Measurements from ENCODE around the gene DOC2A.
A peak's percentile ranks its signal among the peaks of the same experiment; 100 is the strongest.

The DOC2A gene

GRCh38 chr16:30005341-30006094 is 5.3 kb downstream of the DOC2A start:
- Histone ChIP-seq H3K9ac (ENCODE audit: low read length) (no peak overlapping the region), H3K14ac (ENCODE audit: low read length in 2 of 2) (no peak overlapping the region), H3K4me3 (ENCODE audit: insufficient read depth in 1 of 2, low read depth in 1 of 2, low read length in 2 of 2) (no peak overlapping the region), H4K8ac (ENCODE audit: low read length) (no peak overlapping the region), H4K91ac (ENCODE audit: low read length) (no peak overlapping the region), H3K27ac (ENCODE audit: low read length, poor library complexity, severe bottlenecking) (no peak overlapping the region), H3K9me3 (ENCODE audit: control insufficient read depth, low read length) (no peaks in the 10 kb centered on the region), H3K18ac (ENCODE audit: low read depth in 1 of 2, low read length in 2 of 2) (no peak overlapping the region), H2BK120ac (ENCODE audit: low read depth, low read length) (no peak overlapping the region), H3K4me1 (ENCODE audit: control insufficient read depth, insufficient read depth, low read depth, low read length) (peaks cover 7% of the 10 kb centered on the region), H2BK15ac (ENCODE audit: low read depth, poor library complexity, severe bottlenecking) (no peak overlapping the region), H3K4me2 (ENCODE audit: low read length, poor library complexity, severe bottlenecking) (no peak overlapping the region), H3K79me1 (replicated peaks; ENCODE audit: low read length, poor library complexity, severe bottlenecking) (peaks cover 12% of the 10 kb centered on the region), H3K36me3 (ENCODE audit: control insufficient read depth in 1 of 2, insufficient read depth in 2 of 2, low read depth in 1 of 2, low read length in 2 of 2) (peaks cover 20 to 63% of the 10 kb centered on the region in 2 experiments), H2BK5ac (ENCODE audit: low read depth, low read length, poor library complexity, severe bottlenecking) (no peak overlapping the region), H2BK12ac (ENCODE audit: low read length in 2 of 2) (no peak overlapping the region), H2AFZ (ENCODE audit: low read depth, low read length) (no peak overlapping the region), H3K4ac (ENCODE audit: low read depth in 1 of 2, low read length in 2 of 2) (no peak overlapping the region), H2AK5ac (ENCODE audit: low read length, severe bottlenecking) (no peak overlapping the region), H3K27me3 (ENCODE audit: control insufficient read depth in 1 of 2, insufficient read depth in 1 of 2, low read length in 2 of 2) (peaks cover 17 to 34% of the 10 kb centered on the region in 2 experiments), H3K23ac (ENCODE audit: low read length in 2 of 2) (no peak overlapping the region)
- DNase-seq: peak; percentile 49
- WGBS: 83% methylated on average over 33 of the region's 35 CpGs

- H3K23ac ChIP-seq (ENCODE audit: low read length in 2 of 2): no peak overlapping the region
- no peak overlapping the region for H3K4ac ChIP-seq (ENCODE audit: low read depth in 1 of 2, low read length in 2 of 2)
- H3K79me1 ChIP-seq (replicated peaks; ENCODE audit: low read length, poor library complexity, severe bottlenecking): peaks cover 18% of the 10 kb centered on the region
- H3K18ac ChIP-seq (ENCODE audit: low read depth in 1 of 2, low read length in 2 of 2): no peak overlapping the region
- H2BK120ac ChIP-seq (ENCODE audit: low read depth, low read length): no peak overlapping the region
- H3K36me3 ChIP-seq (ENCODE audit: control insufficient read depth in 1 of 2, insufficient read depth in 2 of 2, low read depth in 1 of 2, low read length in 2 of 2): peaks cover 24 to 70% of the 10 kb centered on the region in 2 experiments
- H3K9ac ChIP-seq (ENCODE audit: low read length): no peak overlapping the region
- H2BK5ac ChIP-seq (ENCODE audit: low read depth, low read length, poor library complexity, severe bottlenecking): no peak overlapping the region
- DNase-seq: no peak
- H3K14ac ChIP-seq (ENCODE audit: low read length in 2 of 2): no peak overlapping the region
- no peak overlapping the region for H3K27ac ChIP-seq (ENCODE audit: low read length, poor library complexity, severe bottlenecking)
- H3K4me3 ChIP-seq (ENCODE audit: insufficient read depth in 1 of 2, low read depth in 1 of 2, low read length in 2 of 2): no peak overlapping the region
- no peak overlapping the region for H4K8ac ChIP-seq (ENCODE audit: low read length)
- H2AFZ ChIP-seq (ENCODE audit: low read depth, low read length): no peak overlapping the region
- H3K4me2 ChIP-seq (ENCODE audit: low read length, poor library complexity, severe bottlenecking): no peak overlapping the region
- WGBS: 77% methylated on average over 6 of the region's 11 CpGs
- no peak overlapping the region for H2AK5ac ChIP-seq (ENCODE audit: low read length, severe bottlenecking)
- no peaks in the 10 kb centered on the region for H3K9me3 ChIP-seq (ENCODE audit: control insufficient read depth, low read length)
- H2BK12ac ChIP-seq (ENCODE audit: low read length in 2 of 2): no peak overlapping the region
- H2BK15ac ChIP-seq (ENCODE audit: low read depth, poor library complexity, severe bottlenecking): no peak overlapping the region
- no peak overlapping the region for H4K91ac ChIP-seq (ENCODE audit: low read length)
- peaks cover 2% of the 10 kb centered on the region for H3K4me1 ChIP-seq (ENCODE audit: control insufficient read depth, insufficient read depth, low read depth, low read length)
- peaks cover 10 to 27% of the 10 kb centered on the region in 2 experiments for H3K27me3 ChIP-seq (ENCODE audit: control insufficient read depth in 1 of 2, insufficient read depth in 1 of 2, low read length in 2 of 2)
Observed at GRCh38 chr16:30004811-30005242, 6.0 kb downstream of the DOC2A start.

- H2AK5ac ChIP-seq (ENCODE audit: low read length, severe bottlenecking): no peak overlapping the region
- peaks cover 28 to 72% of the 10 kb centered on the region in 2 experiments for H3K36me3 ChIP-seq (ENCODE audit: control insufficient read depth in 1 of 2, insufficient read depth in 2 of 2, low read depth in 1 of 2, low read length in 2 of 2)
- peaks cover 2% of the 10 kb centered on the region for H3K4me1 ChIP-seq (ENCODE audit: control insufficient read depth, insufficient read depth, low read depth, low read length)
- H3K23ac ChIP-seq (ENCODE audit: low read length in 2 of 2): no peak overlapping the region
- no peak overlapping the region for H2BK15ac ChIP-seq (ENCODE audit: low read depth, poor library complexity, severe bottlenecking)
- H3K14ac ChIP-seq (ENCODE audit: low read length in 2 of 2): no peak overlapping the region
- peaks cover 21% of the 10 kb centered on the region for H3K79me1 ChIP-seq (replicated peaks; ENCODE audit: low read length, poor library complexity, severe bottlenecking)
- no peak overlapping the region for H4K91ac ChIP-seq (ENCODE audit: low read length)
- no peak for DNase-seq
- no peak overlapping the region for H3K4ac ChIP-seq (ENCODE audit: low read depth in 1 of 2, low read length in 2 of 2)
- H2BK120ac ChIP-seq (ENCODE audit: low read depth, low read length): no peak overlapping the region
- no peak overlapping the region for H3K4me2 ChIP-seq (ENCODE audit: low read length, poor library complexity, severe bottlenecking)
- H2BK5ac ChIP-seq (ENCODE audit: low read depth, low read length, poor library complexity, severe bottlenecking): no peak overlapping the region
- WGBS: 96% methylated on average over 19 of the region's 19 CpGs
- H3K27me3 ChIP-seq (ENCODE audit: control insufficient read depth in 1 of 2, insufficient read depth in 1 of 2, low read length in 2 of 2): peaks cover 5 to 23% of the 10 kb centered on the region in 2 experiments
- H4K8ac ChIP-seq (ENCODE audit: low read length): no peak overlapping the region
- no peak overlapping the region for H2BK12ac ChIP-seq (ENCODE audit: low read length in 2 of 2)
- H3K4me3 ChIP-seq (ENCODE audit: insufficient read depth in 1 of 2, low read depth in 1 of 2, low read length in 2 of 2): no peak overlapping the region
- no peak overlapping the region for H3K27ac ChIP-seq (ENCODE audit: low read length, poor library complexity, severe bottlenecking)
- H3K18ac ChIP-seq (ENCODE audit: low read depth in 1 of 2, low read length in 2 of 2): no peak overlapping the region
- no peaks in the 10 kb centered on the region for H3K9me3 ChIP-seq (ENCODE audit: control insufficient read depth, low read length)
- H2AFZ ChIP-seq (ENCODE audit: low read depth, low read length): no peak overlapping the region
- no peak overlapping the region for H3K9ac ChIP-seq (ENCODE audit: low read length)
Observed at GRCh38 chr16:30004424-30004776, 6.4 kb downstream of the DOC2A start.

GRCh38 chr16:30003670-30004423 is 7.0 kb downstream of the DOC2A start:
- DNase-seq: no peak
- no peak overlapping the region for H2AFZ ChIP-seq (ENCODE audit: low read depth, low read length)
- H3K18ac ChIP-seq (ENCODE audit: low read depth in 1 of 2, low read length in 2 of 2): no peak overlapping the region
- H3K79me1 ChIP-seq (replicated peaks; ENCODE audit: low read length, poor library complexity, severe bottlenecking): peaks cover 24% of the 10 kb centered on the region
- H3K4me1 ChIP-seq (ENCODE audit: control insufficient read depth, insufficient read depth, low read depth, low read length): peaks cover 2% of the 10 kb centered on the region
- H3K36me3 ChIP-seq (ENCODE audit: control insufficient read depth in 1 of 2, insufficient read depth in 2 of 2, low read depth in 1 of 2, low read length in 2 of 2): peaks cover 33 to 72% of the 10 kb centered on the region in 2 experiments
- H3K9me3 ChIP-seq (ENCODE audit: control insufficient read depth, low read length): no peaks in the 10 kb centered on the region
- H3K9ac ChIP-seq (ENCODE audit: low read length): no peak overlapping the region
- H2BK5ac ChIP-seq (ENCODE audit: low read depth, low read length, poor library complexity, severe bottlenecking): no peak overlapping the region
- no peak overlapping the region for H4K91ac ChIP-seq (ENCODE audit: low read length)
- no peak overlapping the region for H2BK15ac ChIP-seq (ENCODE audit: low read depth, poor library complexity, severe bottlenecking)
- H3K14ac ChIP-seq (ENCODE audit: low read length in 2 of 2): no peak overlapping the region
- H3K23ac ChIP-seq (ENCODE audit: low read length in 2 of 2): no peak overlapping the region
- H2BK12ac ChIP-seq (ENCODE audit: low read length in 2 of 2): no peak overlapping the region
- no peak overlapping the region for H3K4ac ChIP-seq (ENCODE audit: low read depth in 1 of 2, low read length in 2 of 2)
- H3K4me3 ChIP-seq (ENCODE audit: insufficient read depth in 1 of 2, low read depth in 1 of 2, low read length in 2 of 2): no peak overlapping the region
- 95% methylated on average over 14 of the region's 17 CpGs for WGBS
- H2AK5ac ChIP-seq (ENCODE audit: low read length, severe bottlenecking): no peak overlapping the region
- H3K4me2 ChIP-seq (ENCODE audit: low read length, poor library complexity, severe bottlenecking): no peak overlapping the region
- no peak overlapping the region for H4K8ac ChIP-seq (ENCODE audit: low read length)
- H3K27me3 ChIP-seq (ENCODE audit: control insufficient read depth in 1 of 2, insufficient read depth in 1 of 2, low read length in 2 of 2): peaks cover 0 to 17% of the 10 kb centered on the region in 2 experiments
- no peak overlapping the region for H2BK120ac ChIP-seq (ENCODE audit: low read depth, low read length)
- no peak overlapping the region for H3K27ac ChIP-seq (ENCODE audit: low read length, poor library complexity, severe bottlenecking)

Data from mesenchymal stem cell (in vitro differentiated cells and primary cell).